PC-9 (cell line): Measurements from ENCODE around the gene TCL1B. TPM values are rescaled to one million over a fixed set of nuclear protein-coding genes. Genes with fewer than 3 reads are reported as not detected.

Experiments used
- BruUV-seq: library from RNA; stranded (reverse); fragments of 400-500 nt; replicated peaks from 2 replicates; lab custom pipeline; 2021; lab: Mats Ljungman, UMichigan
- CTCF ChIA-PET: fragments of 300-600 bp; sonication (Branson Sonifier 250); formaldehyde crosslinking; loops from one replicate; lab custom pipeline; 2022; ENCODE audit warnings: antibody characterized with exemption; lab: Charles Lee
- POLR2A ChIA-PET: fragments of 300-600 bp; sonication (Branson Sonifier 250); formaldehyde crosslinking; loops from one replicate; lab custom pipeline; 2022; ENCODE audit warnings: antibody characterized with exemption; ENCODE audit not compliant: unreplicated experiment; lab: Charles Lee
- DNase-seq, 2 experiments: peaks; one replicate each; pipeline versions ENCODE4 v3.0.0 to v3.0.0-alpha.2; 2015 to 2022; ENCODE audit warnings: mixed read lengths in 1 of 2
- H2AFZ ChIP-seq: fragments of 200-600 bp; sonication (generic); 2 replicates; pipeline ENCODE4 v1.8.1; 2017; ENCODE audit warnings: antibody characterized with exemption
- H3F3A ChIP-seq: fragments of 200-600 bp; sonication (generic); 2 replicates; pipeline ENCODE4 v1.8.1; 2017; ENCODE audit warnings: antibody characterized with exemption, mild to moderate bottlenecking, low read depth; ENCODE audit not compliant: insufficient read depth
- H3K27ac ChIP-seq: fragments of 200-600 bp; sonication (generic); 2 replicates; pipeline ENCODE4 v1.6.1; 2016; ENCODE audit warnings: mixed run types
- H3K27me3 ChIP-seq: fragments of 200-600 bp; sonication (generic); 2 replicates; pipeline ENCODE4 v1.6.1; 2016; ENCODE audit warnings: low read depth, mixed run types; ENCODE audit not compliant: insufficient read depth
- H3K36me3 ChIP-seq: fragments of 200-600 bp; sonication (generic); 2 replicates; pipeline ENCODE4 v1.6.1; 2016; ENCODE audit warnings: low read depth, mixed run types
- H3K4me1 ChIP-seq: fragments of 200-600 bp; sonication (generic); replicated peaks from 2 replicates; pipeline ENCODE4 v1.6.1; 2016; ENCODE audit warnings: mixed run types; ENCODE audit not compliant: insufficient read depth
- H3K4me2 ChIP-seq: fragments of 200-600 bp; sonication (generic); 2 replicates; pipeline ENCODE4 v1.6.1; 2017; ENCODE audit warnings: mixed run types
- H3K4me3 ChIP-seq: fragments of 200-600 bp; sonication (generic); 2 replicates; pipeline ENCODE4 v1.6.1; 2016; ENCODE audit warnings: mixed run types
- H3K79me2 ChIP-seq: fragments of 200-600 bp; sonication (generic); 2 replicates; pipeline ENCODE4 v1.6.1; 2017; ENCODE audit warnings: low read depth, mixed run types
- H3K9me2 ChIP-seq: fragments of 200-600 bp; sonication (generic); 2 replicates; pipeline ENCODE4 v1.8.1; 2017; ENCODE audit warnings: mild to moderate bottlenecking; ENCODE audit not compliant: insufficient read depth
- H3K9me3 ChIP-seq: fragments of 200-600 bp; sonication (generic); 2 replicates; pipeline ENCODE4 v1.8.1; 2016; ENCODE audit warnings: low read depth; ENCODE audit not compliant: insufficient read depth
- H4K20me1 ChIP-seq: fragments of 200-600 bp; sonication (generic); 2 replicates; pipeline ENCODE4 v1.8.1; 2017; ENCODE audit not compliant: insufficient read depth
- EZH2 ChIP-seq: fragments of 200-600 bp; sonication (generic); IDR thresholded peaks from 2 replicates; pipeline ENCODE4 v1.8.0; 2017; ENCODE audit warnings: antibody characterized with exemption, low read depth
- intact Hi-C: fragments of 100-400 bp; cut with micrococcal nuclease; formaldehyde crosslinking; loops from one replicate; pipeline ENCODE4 v1.10.0; 2022; ENCODE audit not compliant: unreplicated experiment
- total RNA-seq: library from RNA; stranded (reverse); gene quantifications from 2 replicates; pipeline ENCODE4 v1.2.3, GENCODE V29; 2021
- TF ChIP-seq, protein P1 (sequence below): fragments of 200-600 bp; sonication (generic); conservative IDR thresholded peaks from 2 replicates; pipeline ENCODE4 v1.6.1; 2017; ENCODE audit warnings: mixed run types, antibody characterized with exemption, mild to moderate bottlenecking, moderate library complexity

Gene TCL1B
- total RNA-seq, 1 experiment from 2014 or later, result not detected

DNA sequence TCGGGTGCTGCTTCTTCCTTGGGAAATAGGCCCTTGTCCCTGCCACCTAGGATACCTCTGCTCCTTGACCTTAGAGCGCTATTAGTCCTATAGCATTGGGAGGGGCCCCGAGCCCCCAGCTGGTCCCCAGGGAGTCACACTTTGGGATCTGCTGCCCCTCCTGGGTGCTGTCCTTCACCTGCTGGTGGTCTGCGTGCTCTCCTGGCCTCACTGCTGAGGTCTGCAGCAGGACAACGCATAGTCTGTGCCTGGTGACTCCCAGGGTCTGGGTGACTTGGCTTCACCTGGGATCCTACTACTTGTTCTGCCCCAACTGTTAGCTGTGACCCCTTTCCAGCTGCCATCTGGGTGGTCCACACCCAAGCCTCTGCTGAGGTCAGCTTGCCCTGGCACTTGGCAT, 8.8 kb downstream of the TCL1B start:
- ChIA-PET CTCF (no interaction called here), POLR2A (no interaction called here)
- Histone ChIP-seq H3K9me3 (no peaks in the 10 kb centered on the region), H4K20me1 (no peaks in the 10 kb centered on the region), H2AFZ (no peak overlapping the region), H3K4me2 (no peak overlapping the region), H3F3A (no peaks in the 10 kb centered on the region), H3K36me3 (no peaks in the 10 kb centered on the region), H3K27me3 (peaks cover 47% of the 10 kb centered on the region), H3K4me3 (no peak overlapping the region), H3K27ac (no peak overlapping the region), H3K9me2 (no peaks in the 10 kb centered on the region), H3K79me2 (no peaks in the 10 kb centered on the region), H3K4me1 (no peaks in the 10 kb centered on the region)
- DNase-seq, result no peak
- intact Hi-C loops, result no loop called here
- no TSS peak for BruUV-seq
- TF ChIP-seq EZH2, result no peak
- TF ChIP-seq, protein P1, sequence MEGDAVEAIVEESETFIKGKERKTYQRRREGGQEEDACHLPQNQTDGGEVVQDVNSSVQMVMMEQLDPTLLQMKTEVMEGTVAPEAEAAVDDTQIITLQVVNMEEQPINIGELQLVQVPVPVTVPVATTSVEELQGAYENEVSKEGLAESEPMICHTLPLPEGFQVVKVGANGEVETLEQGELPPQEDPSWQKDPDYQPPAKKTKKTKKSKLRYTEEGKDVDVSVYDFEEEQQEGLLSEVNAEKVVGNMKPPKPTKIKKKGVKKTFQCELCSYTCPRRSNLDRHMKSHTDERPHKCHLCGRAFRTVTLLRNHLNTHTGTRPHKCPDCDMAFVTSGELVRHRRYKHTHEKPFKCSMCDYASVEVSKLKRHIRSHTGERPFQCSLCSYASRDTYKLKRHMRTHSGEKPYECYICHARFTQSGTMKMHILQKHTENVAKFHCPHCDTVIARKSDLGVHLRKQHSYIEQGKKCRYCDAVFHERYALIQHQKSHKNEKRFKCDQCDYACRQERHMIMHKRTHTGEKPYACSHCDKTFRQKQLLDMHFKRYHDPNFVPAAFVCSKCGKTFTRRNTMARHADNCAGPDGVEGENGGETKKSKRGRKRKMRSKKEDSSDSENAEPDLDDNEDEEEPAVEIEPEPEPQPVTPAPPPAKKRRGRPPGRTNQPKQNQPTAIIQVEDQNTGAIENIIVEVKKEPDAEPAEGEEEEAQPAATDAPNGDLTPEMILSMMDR, result no peak

DNA sequence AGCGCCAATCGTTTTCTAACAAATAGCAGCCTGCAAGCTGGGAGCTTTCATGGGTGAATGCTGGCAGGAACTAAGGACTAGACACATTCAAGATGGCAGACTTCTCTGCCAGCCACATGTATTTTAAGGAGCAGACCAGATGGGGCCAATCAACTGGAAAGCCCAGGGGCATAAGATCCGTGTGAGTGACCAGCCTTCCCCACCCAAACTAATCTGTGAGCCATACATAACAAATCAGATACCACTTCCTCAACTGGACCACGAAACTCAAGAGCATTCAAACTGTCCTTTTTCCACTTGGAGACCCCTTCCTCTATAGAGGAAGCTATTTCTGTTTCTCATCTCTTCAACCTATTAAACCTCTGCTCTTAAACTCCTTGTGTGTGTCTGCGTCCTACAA, 9.7 kb downstream of the TCL1B start:
- POLR2A ChIA-PET, result no interaction called here
- no peaks in the 10 kb centered on the region for H3K9me2 ChIP-seq
- no peaks in the 10 kb centered on the region for H3K79me2 ChIP-seq
- BruUV-seq, result no TSS peak
- intact Hi-C loops, result no loop called here
- CTCF ChIA-PET, result no interaction called here
- no peaks in the 10 kb centered on the region for H3K4me1 ChIP-seq
- H3K27ac ChIP-seq, result no peak overlapping the region
- H4K20me1 ChIP-seq, result no peaks in the 10 kb centered on the region
- no peak overlapping the region for H2AFZ ChIP-seq
- TF ChIP-seq, protein P1, result no peak
- no peak for TF ChIP-seq EZH2
- no peak overlapping the region for H3K4me2 ChIP-seq
- H3K4me3 ChIP-seq, result no peak overlapping the region
- H3K9me3 ChIP-seq, result no peaks in the 10 kb centered on the region
- peaks cover 40% of the 10 kb centered on the region for H3K27me3 ChIP-seq
- no peak for DNase-seq
- H3K36me3 ChIP-seq, result no peaks in the 10 kb centered on the region
- no peaks in the 10 kb centered on the region for H3F3A ChIP-seq

DNA sequence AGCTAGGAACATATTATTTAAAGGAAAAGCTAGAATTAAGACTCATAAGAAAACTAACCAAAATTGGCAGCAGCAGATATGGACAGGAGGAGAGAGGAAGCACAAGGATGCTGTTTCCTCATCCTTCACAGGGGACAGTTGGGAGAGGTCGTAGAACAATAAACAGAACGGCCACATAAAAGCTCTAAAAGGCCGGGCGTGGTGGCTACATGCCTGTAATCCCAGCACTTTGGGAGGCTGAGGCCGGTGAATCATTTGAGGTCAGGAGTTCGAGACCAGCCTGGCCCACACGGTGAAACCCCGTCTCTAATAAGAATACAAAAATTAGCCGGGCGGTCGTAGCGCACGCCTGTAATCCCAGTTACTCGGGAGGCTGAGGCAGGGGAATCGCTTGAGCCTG, 10.5 kb downstream of the TCL1B start:
- no peaks in the 10 kb centered on the region for H3K9me3 ChIP-seq
- H3K9me2 ChIP-seq, result no peaks in the 10 kb centered on the region
- H3K27me3 ChIP-seq, result peaks cover 38% of the 10 kb centered on the region
- intact Hi-C loops, result no loop called here
- no peaks in the 10 kb centered on the region for H4K20me1 ChIP-seq
- H3K4me2 ChIP-seq, result no peak overlapping the region
- H3K4me3 ChIP-seq, result no peak overlapping the region
- ChIA-PET CTCF (no interaction called here), POLR2A (no interaction called here)
- TF ChIP-seq EZH2, result no peak
- BruUV-seq, result no TSS peak
- H2AFZ ChIP-seq, result no peak overlapping the region
- H3K79me2 ChIP-seq, result no peaks in the 10 kb centered on the region
- H3K36me3 ChIP-seq, result no peaks in the 10 kb centered on the region
- no peaks in the 10 kb centered on the region for H3K4me1 ChIP-seq
- no peak overlapping the region for H3K27ac ChIP-seq
- H3F3A ChIP-seq, result no peaks in the 10 kb centered on the region
- DNase-seq, result no peak

DNA sequence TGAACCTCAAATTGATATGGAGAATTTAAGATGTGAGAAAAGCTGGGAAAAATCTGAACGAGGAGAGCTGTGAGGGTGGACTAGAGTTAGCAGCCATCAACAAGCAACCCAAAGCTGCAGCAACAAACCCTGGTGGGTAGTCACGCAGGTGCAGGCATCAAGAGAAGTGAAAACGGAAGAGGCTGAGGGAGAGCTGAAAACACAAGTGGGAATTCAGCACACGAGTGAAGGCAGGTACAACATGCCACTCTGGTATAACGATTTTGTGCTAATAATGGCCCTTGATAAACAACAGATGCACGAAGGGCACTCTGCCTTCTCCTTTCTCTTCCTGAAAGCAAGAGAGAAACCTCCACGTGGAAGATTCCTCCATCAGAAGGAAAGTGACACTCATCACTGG, 11.5 kb downstream of the TCL1B start:
- no peak overlapping the region for H2AFZ ChIP-seq
- no peaks in the 10 kb centered on the region for H3K9me2 ChIP-seq
- no peak overlapping the region for H3K4me2 ChIP-seq
- CTCF ChIA-PET, result no interaction called here
- no peaks in the 10 kb centered on the region for H4K20me1 ChIP-seq
- H3K4me3 ChIP-seq, result no peak overlapping the region
- no peaks in the 10 kb centered on the region for H3F3A ChIP-seq
- H3K27ac ChIP-seq, result no peak overlapping the region
- no peaks in the 10 kb centered on the region for H3K79me2 ChIP-seq
- no TSS peak for BruUV-seq
- intact Hi-C loops, result no loop called here
- no peak for DNase-seq
- H3K27me3 ChIP-seq, result peaks cover 30% of the 10 kb centered on the region
- POLR2A ChIA-PET, result no interaction called here
- no peaks in the 10 kb centered on the region for H3K4me1 ChIP-seq
- no peaks in the 10 kb centered on the region for H3K9me3 ChIP-seq
- TF ChIP-seq EZH2, result no peak
- TF ChIP-seq, protein P1, result no peak
- no peaks in the 10 kb centered on the region for H3K36me3 ChIP-seq
